GM19467 (cell line): Measurements from ENCODE around the gene PTPRK.

Experiments used
- ATAC-seq: cut with Tn5 transposase; IDR thresholded peaks from one replicate; pipeline ENCODE4 v1.9.1; 2021; ENCODE audit warnings: mild to moderate bottlenecking, moderate library complexity; ENCODE audit not compliant: unreplicated experiment

The PTPRK gene

GRCh38 chr6:128395596-128395995, 124.8 kb downstream of the PTPRK start:
- ATAC-seq = no peak

- no peak for ATAC-seq
Measured at GRCh38 chr6:128395188-128395587, 125.2 kb downstream of the PTPRK start.

GRCh38 chr6:128394167-128394566, 126.2 kb downstream of the PTPRK start:
- no peak for ATAC-seq

- ATAC-seq = no peak
Measured at GRCh38 chr6:128389820-128390534, 130.4 kb downstream of the PTPRK start.

- no peak for ATAC-seq
Measured at GRCh38 chr6:128388380-128388779, 132.0 kb downstream of the PTPRK start.

GRCh38 chr6:128380891-128381290, 139.5 kb downstream of the PTPRK start:
- ATAC-seq = no peak

- ATAC-seq = no peak
Measured at GRCh38 chr6:128379577-128379976, 140.8 kb downstream of the PTPRK start.

- ATAC-seq = no peak
Measured at GRCh38 chr6:128376952-128377503, 143.4 kb downstream of the PTPRK start.

GRCh38 chr6:128371136-128371535, 149.3 kb downstream of the PTPRK start:
- ATAC-seq = no peak

- no peak for ATAC-seq
Measured at GRCh38 chr6:128370072-128370471, 150.3 kb downstream of the PTPRK start.

- no peak for ATAC-seq
Measured at GRCh38 chr6:128368213-128368944, 152.0 kb downstream of the PTPRK start.

- no peak for ATAC-seq
Measured at GRCh38 chr6:128367437-128367836, 153.0 kb downstream of the PTPRK start.

GRCh38 chr6:128365520-128366160, 154.8 kb downstream of the PTPRK start:
- no peak for ATAC-seq

- no peak for ATAC-seq
Measured at GRCh38 chr6:128364766-128365519, 155.5 kb downstream of the PTPRK start.

GRCh38 chr6:128363020-128363813, 157.2 kb downstream of the PTPRK start:
- ATAC-seq = no peak

GRCh38 chr6:128361378-128361777, 159.0 kb downstream of the PTPRK start:
- ATAC-seq = no peak

GRCh38 chr6:128358244-128358776, 162.1 kb downstream of the PTPRK start:
- ATAC-seq = no peak

- no peak for ATAC-seq
Measured at GRCh38 chr6:128357392-128358130, 162.8 kb downstream of the PTPRK start.

- no peak for ATAC-seq
Measured at GRCh38 chr6:128352366-128352765, 168.0 kb downstream of the PTPRK start.
